Renal cortex interstitium (tissue), 11 donors: ENCODE measurements around the gene ROR2. TPM values are rescaled to one million over a fixed set of nuclear protein-coding genes. Genes with fewer than 3 reads are reported as not detected.

Experiments used
- DNase-seq, 11 donors: peaks; one replicate each; pipeline ENCODE4 v3.0.0-alpha.2; 2013; ENCODE audit warnings: low read depth in 9 of 11, low spot score in 4 of 11; ENCODE audit errors: extremely low read depth in 1 of 11
- polyA plus RNA-seq, 3 donors: library from polyadenylated mRNA; unstranded; fragments of 120-200 nt; gene quantifications; one replicate each; pipeline ENCODE4 v1.2.1, GENCODE V29; 2013; ENCODE audit not compliant: insufficient read length in 3 of 3

The ROR2 gene
- polyA plus RNA-seq, 3 donors = 17.4 to 20.5 (median 20.0) TPM

DNA sequence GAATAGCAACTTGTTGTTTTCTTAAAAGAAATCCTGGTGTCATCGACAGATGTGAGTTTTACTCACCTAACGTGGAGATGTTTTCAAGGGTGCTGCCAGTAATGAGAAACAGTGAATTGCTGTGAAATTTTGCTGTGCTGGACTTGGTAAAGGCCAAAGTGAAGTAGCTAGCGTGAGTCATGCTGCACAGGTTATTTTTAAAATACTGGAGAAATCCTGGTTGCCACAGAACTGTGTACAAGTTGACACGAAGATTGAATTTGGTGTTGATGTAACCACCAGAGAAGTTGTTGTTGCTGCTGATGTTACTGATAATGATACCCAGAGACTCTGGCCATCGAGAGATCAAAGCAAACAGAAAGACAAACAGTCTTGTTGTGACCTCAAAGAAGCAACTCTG is 338.4 kb downstream of the ROR2 start:
- DNase-seq = no peak

DNA sequence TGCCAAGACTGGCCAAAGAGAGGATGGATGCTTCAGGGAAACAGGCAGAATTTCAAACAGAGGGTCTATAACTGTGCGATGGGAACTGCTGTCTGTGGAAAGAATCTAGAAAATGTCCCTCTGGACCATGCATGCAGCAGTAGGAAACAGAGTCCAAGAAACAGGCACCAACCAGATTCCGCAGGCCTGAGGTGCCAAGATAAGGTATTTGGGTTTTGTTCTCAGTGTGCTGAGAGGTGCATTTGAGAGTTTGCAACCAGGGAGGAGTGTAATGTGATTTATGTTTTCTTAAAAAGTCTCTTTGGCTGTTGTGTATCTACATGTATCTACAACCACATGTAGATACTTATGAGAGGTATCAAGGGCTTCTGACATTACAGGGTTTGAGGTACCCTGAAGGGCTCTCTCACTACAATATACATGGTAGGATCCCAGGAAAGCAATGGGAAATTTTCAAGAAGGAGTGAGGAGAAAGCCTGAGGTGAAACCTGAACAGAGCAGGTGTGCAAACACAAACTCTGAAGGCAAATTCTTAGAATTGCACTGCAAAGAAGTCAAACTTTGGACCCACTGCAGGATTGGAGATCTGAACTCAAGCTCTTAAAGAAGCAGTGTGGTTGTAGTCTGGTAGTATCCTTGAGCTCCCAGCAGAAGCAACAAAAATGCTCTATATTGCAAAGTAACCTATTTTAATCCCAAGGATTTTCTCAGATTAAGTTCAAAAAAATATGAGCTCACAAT is 343.6 kb downstream of the ROR2 start:
- DNase-seq = no peak

DNA sequence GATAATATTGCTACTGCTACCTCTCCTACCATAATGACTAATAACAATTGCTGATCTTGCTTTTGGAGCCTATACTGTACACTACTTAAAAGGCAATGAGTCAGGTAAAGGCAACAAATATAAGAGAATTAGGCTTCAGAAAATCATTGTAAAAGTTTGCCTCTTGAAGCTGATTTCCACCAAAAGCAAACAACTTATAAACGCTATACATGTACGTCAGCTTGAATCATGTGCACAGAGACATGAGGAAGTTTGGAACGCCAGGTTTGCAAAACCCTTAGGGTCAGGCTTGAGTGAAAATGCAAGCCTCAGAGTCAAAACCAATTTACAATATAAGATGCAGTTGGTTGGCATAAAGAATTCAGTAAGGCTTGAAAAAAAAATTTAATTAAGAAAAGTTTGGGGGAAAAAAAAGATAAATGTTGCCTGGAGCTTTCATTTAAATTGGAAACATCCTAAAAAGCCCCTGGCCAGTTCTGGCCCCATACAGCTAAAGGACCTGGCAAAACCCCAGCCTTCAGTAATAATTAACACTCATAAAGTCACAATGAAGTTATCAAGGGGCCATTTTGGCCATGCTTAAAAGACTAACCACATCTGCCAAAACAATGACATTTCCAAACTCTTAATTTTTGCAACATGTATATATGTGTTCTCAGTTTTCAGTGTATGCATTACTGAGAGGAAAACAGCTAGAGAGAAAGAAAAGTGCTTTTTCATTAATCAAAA is 345.4 kb downstream of the ROR2 start:
- peak in 3 of 11 donors; percentile 7 to 11 (median 7) for DNase-seq

DNA sequence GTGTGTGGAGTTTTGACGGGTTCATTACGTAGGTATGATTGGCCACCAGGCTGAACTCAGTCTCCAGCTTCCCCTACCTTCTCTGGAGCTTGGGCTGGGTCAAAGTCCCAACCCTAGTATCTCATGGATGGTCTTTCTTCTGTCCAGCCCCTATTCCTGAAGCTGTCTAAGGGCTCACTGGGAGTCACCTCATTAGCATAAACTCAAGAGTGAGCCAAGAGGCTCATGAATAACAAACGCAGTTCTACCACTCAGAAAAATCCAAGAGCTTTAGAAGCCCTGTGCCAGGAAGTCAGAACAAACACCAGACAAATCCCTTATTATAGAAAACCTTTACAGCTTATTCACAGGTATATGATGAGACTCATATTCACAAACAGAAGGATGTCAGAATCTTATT is 346.1 kb downstream of the ROR2 start:
- DNase-seq = no peak

DNA sequence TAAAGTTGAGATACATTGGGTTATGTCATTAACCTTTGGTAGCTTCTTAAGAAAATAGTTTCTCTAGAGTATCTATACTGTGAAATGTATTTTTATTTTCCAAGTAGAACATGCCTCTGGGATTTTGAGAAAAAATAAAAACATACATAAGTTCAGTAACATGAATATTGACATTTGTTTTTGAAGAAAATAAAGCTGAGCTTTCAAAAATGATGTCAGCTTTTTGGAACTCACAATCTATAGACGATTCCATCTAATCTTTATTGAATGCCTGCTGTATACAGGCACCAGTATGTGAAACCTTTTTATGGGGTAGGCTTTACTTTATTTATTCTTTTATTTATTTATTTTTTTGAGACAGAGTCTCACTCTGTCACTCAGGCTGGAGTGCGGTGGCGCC is 350.5 kb downstream of the ROR2 start:
- no peak for DNase-seq

DNA sequence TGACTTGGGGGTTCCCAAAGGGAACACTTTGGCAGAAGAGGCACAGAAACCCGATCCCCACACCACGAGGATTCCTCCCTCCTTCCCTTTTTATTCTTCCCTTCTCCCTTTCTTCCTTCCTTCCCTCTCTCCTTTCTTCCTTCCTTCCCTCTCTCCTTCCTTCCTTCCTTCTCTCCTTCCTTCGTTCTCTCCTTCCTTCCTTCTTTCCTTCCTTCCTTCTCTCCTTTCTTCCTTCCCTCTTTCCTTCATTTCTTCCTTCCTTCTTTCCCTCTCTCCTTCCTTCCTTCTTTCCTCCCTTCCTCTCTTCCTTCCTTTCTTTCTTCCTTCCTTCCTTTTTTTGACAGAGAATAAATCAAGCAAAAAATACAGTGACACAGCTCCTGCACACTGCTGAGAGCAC is 358.4 kb downstream of the ROR2 start:
- no peak for DNase-seq

DNA sequence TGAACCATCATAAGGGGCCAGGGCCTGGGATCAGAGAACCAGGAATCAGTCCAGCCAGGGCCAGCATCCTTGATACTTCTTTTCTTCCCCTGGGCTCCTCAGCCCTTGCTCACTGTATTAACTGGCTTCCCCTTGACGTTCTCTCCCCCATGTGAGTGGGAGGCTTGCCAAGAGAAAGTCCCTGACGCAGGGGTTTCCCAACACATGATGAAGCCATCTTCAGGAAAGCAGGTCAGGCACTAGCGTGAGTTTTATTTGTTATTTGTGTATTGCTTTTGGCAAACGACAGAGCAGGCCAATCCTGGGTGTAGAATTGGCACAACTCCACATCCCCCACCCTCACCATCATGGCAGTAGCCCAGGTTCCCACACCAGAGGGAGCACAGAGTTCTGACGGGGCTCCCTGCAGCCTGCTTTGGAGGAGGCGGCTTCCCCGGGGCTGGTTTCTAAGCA is 360.9 kb downstream of the ROR2 start:
- peak in 7 of 11 donors; percentile 18 to 43 (median 20) for DNase-seq

DNA sequence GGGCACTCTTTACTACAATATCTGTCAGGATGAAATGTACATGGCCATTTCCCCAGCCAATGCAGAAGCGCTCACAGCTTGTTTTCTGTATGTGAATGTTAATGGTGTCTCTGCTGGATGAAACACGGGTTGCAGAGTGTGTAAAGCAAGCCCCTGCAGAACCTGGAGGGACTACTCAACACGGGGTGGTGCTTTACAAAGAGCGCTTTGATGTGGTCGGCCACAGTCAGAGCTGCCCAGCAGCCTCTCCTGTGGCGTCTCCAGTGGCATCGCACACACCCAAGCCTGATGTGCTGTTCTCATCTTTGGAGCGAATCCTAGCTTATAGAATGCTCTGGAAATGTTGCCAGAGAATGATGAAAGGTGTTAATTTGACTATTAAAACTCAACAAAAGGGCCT is 363.7 kb downstream of the ROR2 start:
- no peak for DNase-seq

DNA sequence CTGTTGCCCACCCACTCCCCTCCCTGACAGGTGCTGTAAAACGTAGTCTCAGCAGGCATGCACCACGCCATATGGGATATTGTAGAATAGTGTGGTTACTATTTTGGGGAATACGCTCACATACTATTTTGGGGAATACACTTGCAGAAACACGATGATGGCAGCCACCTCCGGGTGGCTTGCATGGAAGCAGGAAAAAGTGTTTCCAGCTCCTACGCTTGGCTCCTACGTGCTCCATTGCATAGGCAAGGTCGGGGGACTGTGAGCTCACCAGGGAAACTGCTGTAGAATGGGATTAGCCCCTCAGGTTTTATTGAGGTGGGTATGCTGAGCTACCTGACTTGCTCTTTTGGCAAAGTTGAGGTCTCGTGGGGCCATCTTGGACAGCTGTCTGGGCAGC is 366.1 kb downstream of the ROR2 start:
- DNase-seq = no peak

DNA sequence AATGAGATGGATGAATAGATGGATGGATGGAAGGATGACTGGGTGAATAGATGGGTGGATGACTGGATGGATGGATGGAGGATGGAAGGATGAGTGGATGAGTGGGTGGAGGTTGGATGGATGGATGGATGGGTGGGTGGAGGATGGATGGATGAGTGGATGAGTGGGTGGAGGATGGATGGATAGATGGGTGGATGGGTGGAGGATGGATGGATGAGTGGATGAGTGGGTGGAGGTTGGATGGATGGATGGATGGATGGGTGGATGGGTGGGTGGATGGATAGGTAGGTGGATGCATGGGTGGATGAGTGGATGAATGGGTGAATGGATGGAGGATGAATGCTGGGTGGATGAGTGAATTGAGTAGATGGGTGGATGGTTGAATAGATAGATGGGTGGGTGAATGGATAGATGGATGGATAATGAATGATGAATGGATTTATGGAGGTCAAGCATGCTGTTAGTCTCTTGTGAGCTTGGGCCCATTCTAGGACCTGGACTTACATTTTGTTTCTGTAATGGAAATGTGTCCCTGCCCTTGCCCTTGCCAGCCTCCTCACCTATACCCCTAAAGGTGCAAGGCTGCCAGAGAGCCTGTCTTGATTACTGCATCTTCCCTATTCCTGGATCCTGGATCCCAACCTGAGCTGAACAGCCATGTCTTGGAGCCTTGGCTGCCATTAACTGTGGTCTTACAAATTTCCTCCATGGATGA is 366.7 kb downstream of the ROR2 start:
- DNase-seq = no peak

DNA sequence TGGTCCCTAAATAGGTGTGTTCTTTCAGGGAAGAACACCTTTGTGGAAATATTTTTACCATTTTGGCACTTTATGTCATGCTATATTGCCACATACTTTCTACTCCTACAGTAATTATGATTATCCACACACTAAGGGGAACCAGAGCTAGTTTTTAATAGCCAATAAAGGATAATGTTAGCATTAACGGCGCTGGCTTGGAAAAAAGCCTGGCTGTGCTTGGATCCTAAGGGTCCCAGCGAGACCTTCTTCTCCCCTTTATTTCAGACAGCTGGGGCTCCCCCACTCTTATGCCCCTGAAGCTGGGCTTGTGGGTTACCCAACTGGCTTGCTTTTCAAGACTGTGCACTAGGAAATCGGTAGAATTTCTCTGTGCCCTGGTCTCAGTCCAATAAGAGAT is 367.8 kb downstream of the ROR2 start:
- no peak for DNase-seq

DNA sequence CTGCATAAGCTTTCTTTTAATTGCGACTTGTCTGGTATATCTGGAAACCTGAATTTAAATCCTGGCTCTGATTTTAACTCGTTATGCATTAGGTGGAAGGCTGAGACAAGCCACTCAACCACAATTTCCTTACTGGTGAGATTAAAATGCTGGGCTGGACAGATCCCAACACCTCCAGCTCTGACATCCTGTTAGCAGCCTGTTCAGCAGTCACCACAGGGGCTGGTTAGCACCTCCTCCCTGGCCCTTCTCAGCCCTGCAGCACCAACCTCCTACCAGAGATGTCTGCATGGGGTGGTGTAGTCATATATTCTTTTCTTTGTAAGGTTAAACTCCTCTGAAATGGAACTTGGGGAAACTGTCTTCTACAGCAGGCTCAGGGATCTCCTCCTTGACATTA is 369.9 kb downstream of the ROR2 start:
- no peak for DNase-seq

DNA sequence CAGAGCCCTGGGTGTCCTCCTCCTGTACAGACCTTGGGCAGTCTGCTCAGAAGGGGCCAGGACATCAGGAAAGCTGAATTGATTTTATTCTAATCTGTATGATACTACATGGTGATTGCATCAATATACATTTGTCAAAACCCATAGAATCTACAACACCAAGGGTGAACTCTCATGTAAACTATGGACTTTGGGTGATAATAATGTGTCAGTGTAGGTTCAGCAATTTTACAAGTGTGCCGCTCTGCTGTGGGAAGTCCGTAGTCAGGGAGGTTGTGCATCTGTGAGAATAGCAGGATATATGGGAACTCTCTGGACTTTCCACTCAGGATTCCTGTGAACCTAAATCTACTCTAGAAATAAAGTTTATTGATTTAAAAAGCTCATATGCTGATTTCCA is 371.1 kb downstream of the ROR2 start:
- no peak for DNase-seq

DNA sequence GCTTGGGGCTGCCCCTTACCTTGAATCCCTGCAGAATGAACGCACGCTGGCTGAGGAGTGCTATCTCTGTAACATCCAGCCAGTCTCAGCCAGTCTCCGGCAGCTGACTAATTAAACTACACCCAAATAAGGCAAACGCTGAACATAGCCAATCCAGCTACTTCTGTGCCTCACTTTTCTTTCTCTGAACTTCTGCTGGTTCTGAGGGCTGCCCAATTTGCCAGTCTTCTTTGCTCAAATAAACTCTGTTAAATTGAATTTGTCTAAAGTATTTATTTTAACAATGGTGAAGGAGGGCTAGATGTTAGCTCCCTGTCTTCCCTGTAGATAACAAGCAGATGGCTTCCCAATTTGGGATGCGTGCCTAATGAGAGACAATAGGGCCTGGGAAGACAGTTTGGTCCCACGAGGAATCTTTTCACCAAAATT is 372.4 kb downstream of the ROR2 start:
- no peak for DNase-seq

DNA sequence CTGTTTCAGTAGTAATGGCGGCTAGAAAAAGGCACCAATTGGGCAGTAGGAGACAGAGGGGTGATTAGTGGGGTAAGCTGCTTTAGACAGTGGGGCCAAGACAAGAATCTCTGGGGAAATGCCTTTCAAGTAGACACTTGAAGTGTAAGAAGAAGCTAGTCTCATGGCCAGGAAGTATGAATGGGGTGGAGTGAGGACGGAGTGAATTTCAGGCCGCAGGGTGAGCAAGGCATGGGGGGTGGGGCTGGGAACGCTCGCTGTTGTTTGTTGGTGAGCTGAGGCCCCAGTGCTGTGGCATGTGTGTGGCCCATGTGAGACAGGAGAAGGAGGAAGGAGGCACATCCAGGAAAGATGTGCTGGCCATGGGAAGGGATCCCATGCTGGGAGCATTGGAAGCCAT is 377.2 kb downstream of the ROR2 start:
- DNase-seq = no peak

DNA sequence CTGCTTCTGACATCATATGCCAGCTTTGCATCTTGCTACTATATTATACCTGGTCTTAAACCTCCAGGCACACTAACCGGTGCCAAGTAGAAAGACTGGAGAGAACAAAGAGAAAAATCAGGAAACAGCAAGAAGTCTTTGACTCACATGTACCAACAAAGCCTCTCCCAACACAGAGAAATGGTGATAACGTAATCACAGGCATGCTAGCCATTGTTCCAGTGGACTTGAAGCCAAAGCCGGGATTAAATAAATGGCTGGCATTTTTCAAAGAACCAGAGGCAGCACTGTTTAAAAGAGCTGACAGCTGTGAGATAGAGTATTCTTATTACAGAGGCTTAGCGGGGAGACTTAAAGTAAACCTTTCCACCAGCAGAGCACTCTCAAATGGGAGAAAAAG is 378.0 kb downstream of the ROR2 start:
- DNase-seq = no peak

DNA sequence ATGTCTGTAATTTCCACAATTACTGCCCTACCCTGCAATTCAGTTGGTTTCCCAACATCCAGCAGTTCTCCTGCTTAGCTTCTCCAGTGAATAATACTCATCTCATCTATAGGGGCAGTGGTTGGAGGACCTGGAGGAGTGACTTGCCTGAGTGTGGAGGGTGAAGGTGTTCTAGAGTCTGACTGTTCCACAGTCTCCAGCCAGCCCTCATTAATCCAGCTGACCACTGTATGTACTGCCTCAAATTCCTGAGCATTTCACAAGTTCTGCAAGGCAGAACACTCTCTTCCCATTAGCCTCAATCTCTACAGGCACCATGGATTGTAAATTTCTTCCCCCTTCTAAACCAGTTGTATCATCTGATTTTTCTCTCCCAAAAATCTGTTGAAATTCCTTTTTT is 379.0 kb downstream of the ROR2 start:
- no peak for DNase-seq

DNA sequence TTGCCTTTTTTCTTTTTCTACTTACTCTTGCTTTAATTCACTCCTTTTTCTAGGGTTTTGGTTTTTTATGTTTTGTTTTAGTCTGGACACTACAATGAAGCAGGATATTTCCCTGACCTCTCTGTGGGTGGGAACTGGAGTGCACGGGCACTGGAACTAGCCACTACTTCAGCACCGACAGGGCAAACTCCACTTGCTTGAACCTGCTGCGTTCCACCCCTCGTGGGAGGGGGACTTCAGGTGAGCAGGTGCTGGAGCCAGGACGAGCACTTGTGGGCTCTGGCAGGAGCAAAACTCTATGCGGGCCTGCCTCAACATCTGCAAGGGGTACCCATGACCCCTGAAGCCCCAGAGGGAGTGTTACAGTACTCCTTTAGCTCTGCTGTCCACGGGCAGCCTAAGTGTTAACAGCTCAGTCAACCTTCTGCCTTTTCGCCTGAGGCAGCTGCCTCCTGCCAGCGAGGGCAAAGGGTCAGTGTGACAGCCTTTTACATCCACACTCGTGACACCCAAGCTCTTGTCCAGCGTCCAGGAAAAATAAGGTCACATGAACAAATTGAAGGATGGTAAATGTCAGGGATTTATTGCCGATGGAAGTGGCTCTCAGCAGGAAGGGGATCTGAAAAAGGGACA is 382.3 kb downstream of the ROR2 start:
- DNase-seq = no peak

DNA sequence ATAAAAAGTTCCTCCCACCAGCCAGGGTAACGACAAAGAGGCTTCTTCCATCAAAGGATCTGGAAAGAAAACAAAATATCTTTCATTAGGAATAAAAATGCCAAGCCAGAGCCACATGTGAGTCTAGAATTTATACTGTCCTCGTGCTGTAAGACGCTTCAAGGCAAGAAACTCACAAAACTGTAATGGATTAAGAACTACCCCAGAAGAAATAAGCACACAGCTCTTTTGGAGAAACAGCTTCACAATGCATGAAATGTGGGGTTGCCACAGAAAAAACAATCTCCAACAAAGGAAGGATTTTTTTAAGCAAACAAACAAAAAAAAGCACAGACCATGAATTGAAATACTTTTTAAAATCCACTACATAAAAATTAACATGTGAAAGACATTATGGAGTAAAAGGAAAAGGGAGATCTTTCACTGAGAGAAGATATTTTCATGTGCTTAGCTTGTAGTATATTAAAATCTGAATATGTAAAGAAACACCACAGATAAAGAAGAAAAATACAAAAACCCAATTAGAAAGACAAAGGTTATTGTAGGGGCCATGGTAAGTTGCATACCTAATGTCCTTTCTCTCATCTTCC is 385.9 kb downstream of the ROR2 start:
- no peak for DNase-seq
